MCF 10A (cell line): ENCODE measurements around the gene SLC6A2. TPM values are rescaled to one million over a fixed set of nuclear protein-coding genes. Genes with fewer than 3 reads are reported as not detected.

Experiments
- BruUV-seq: library from RNA; stranded (reverse); fragments of 400-500 nt; replicated peaks from 2 replicates; lab custom pipeline; 2021; lab: Mats Ljungman, UMichigan
- CTCF ChIA-PET: fragments of 300-600 bp; sonication (Branson Sonifier 250); formaldehyde crosslinking; extraction: SDS; loops from one replicate; lab custom pipeline; 2021; ENCODE audit warnings: antibody characterized with exemption, inconsistent platforms; lab: Yijun Ruan, JAX
- POLR2A ChIA-PET: fragments of 300-600, 350-650 bp; sonication (Branson Sonifier 250); formaldehyde crosslinking; extraction: SDS; loops from one replicate; lab custom pipeline; 2020; ENCODE audit warnings: antibody characterized with exemption, inconsistent platforms; lab: Yijun Ruan, JAX
- DNase-seq: peaks from one replicate; pipeline ENCODE4 v3.0.0-alpha.2; 2018; ENCODE audit not compliant: unreplicated experiment
- H3K27ac Mint-ChIP-seq: one replicate; pipeline ENCODE4 v1.8.0; 2022; ENCODE audit warnings: mild to moderate bottlenecking, low read depth, mixed read lengths; ENCODE audit not compliant: unreplicated experiment
- H3K27me3 Mint-ChIP-seq: one replicate; pipeline ENCODE4 v1.8.0; 2022; ENCODE audit warnings: mixed read lengths; ENCODE audit not compliant: insufficient read depth, unreplicated experiment
- H3K36me3 Mint-ChIP-seq: one replicate; pipeline ENCODE4 v1.8.0; 2022; ENCODE audit warnings: mild to moderate bottlenecking, moderate library complexity, mixed read lengths; ENCODE audit not compliant: insufficient read depth, unreplicated experiment
- H3K4me1 Mint-ChIP-seq: one replicate; pipeline ENCODE4 v1.8.0; 2022; ENCODE audit warnings: mixed read lengths; ENCODE audit not compliant: insufficient read depth, unreplicated experiment
- H3K4me3 Mint-ChIP-seq: one replicate; pipeline ENCODE4 v1.8.0; 2022; ENCODE audit warnings: mild to moderate bottlenecking, moderate library complexity, mixed read lengths; ENCODE audit not compliant: unreplicated experiment
- H3K9me3 Mint-ChIP-seq: one replicate; pipeline ENCODE4 v1.8.0; 2022; ENCODE audit warnings: mixed read lengths; ENCODE audit not compliant: unreplicated experiment
- intact Hi-C: fragments of 100-400 bp; cut with micrococcal nuclease; formaldehyde crosslinking; loops from 2 replicates; pipeline ENCODE4 v1.14.1; 2022
- total RNA-seq: library from RNA; stranded (reverse); gene quantifications from 2 replicates; pipeline ENCODE4 v1.2.3, GENCODE V29; 2022
- TF ChIP-seq, protein P1 (sequence below): fragments of 200-600 bp; IDR thresholded peaks from one replicate; pipeline ENCODE4 v1.8.0; 2022; ENCODE audit warnings: antibody characterized with exemption, mild to moderate bottlenecking; ENCODE audit not compliant: unreplicated experiment

Gene SLC6A2
- total RNA-seq, 1 experiment from 2014 or later = not detected

DNA sequence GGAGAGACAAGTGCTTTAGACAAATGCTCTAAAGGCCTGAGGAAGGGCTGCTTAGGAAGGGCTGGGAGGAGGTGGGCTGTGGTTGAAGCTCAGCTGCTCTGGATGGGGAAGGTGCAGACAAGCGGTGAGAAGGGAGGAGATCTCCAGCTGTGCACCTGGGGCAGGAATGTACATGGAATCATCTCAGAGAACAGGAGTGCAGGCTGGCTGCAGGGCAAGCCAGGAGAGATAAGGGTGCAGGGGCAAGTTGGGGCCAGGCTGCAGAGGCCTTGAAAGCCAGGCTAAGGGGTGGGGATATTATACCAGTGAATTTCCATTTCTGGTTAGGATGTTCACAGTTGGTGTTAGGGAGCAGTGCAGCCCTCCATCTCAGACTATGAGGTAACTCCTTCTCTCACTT lies 4.2 kb downstream of the SLC6A2 start:
- Mint-ChIP-seq H3K36me3 (no peaks in the 10 kb centered on the region), H3K4me3 (no peak overlapping the region), H3K9me3 (no peaks in the 10 kb centered on the region), H3K27ac (no peak overlapping the region), H3K4me1 (peaks cover 7% of the 10 kb centered on the region), H3K27me3 (no peaks in the 10 kb centered on the region)
- no TSS peak for BruUV-seq
- TF ChIP-seq, protein P1, sequence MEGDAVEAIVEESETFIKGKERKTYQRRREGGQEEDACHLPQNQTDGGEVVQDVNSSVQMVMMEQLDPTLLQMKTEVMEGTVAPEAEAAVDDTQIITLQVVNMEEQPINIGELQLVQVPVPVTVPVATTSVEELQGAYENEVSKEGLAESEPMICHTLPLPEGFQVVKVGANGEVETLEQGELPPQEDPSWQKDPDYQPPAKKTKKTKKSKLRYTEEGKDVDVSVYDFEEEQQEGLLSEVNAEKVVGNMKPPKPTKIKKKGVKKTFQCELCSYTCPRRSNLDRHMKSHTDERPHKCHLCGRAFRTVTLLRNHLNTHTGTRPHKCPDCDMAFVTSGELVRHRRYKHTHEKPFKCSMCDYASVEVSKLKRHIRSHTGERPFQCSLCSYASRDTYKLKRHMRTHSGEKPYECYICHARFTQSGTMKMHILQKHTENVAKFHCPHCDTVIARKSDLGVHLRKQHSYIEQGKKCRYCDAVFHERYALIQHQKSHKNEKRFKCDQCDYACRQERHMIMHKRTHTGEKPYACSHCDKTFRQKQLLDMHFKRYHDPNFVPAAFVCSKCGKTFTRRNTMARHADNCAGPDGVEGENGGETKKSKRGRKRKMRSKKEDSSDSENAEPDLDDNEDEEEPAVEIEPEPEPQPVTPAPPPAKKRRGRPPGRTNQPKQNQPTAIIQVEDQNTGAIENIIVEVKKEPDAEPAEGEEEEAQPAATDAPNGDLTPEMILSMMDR = no peak
- CTCF ChIA-PET = no interaction called here
- intact Hi-C loops = no loop called here
- no peak for DNase-seq
- POLR2A ChIA-PET = no interaction called here

DNA sequence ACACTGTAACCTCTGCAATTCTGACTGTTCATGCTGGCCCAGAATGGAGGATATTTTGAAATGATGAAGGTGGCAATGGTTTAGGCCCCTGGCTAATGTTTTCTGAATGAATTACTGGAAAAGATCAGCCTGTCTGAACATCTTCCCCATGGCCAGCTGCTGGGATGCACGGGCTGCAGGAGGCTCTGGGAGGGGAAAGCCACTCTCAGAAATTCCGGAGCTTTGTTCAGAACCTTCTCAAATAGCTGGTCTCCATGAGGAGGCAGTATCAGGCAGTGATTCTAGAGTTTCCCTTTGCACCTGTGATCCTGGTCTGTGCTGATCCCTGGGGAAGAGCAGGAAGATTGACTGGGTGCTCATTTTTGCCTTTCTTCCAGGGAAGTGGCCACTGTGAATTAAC lies 5.0 kb downstream of the SLC6A2 start:
- no peak for DNase-seq
- TF ChIP-seq, protein P1 = no peak
- Mint-ChIP-seq H3K4me1 (peaks cover 7% of the 10 kb centered on the region), H3K27me3 (no peaks in the 10 kb centered on the region), H3K27ac (no peak overlapping the region), H3K9me3 (no peaks in the 10 kb centered on the region), H3K36me3 (no peaks in the 10 kb centered on the region), H3K4me3 (no peak overlapping the region)
- POLR2A ChIA-PET = interaction anchor here (0.7 kb wide), 1 partner anchor 132 kb away, joined by 3 read pairs; no protein-coding TSS in a partner anchor
- CTCF ChIA-PET = interaction anchor here (0.9 to 1.2 kb wide), 3 partner anchors 44 to 158 kb away, joined by 3 to 5 read pairs (median 4); no protein-coding TSS in a partner anchor
- BruUV-seq = no TSS peak
- intact Hi-C loops = no loop called here

DNA sequence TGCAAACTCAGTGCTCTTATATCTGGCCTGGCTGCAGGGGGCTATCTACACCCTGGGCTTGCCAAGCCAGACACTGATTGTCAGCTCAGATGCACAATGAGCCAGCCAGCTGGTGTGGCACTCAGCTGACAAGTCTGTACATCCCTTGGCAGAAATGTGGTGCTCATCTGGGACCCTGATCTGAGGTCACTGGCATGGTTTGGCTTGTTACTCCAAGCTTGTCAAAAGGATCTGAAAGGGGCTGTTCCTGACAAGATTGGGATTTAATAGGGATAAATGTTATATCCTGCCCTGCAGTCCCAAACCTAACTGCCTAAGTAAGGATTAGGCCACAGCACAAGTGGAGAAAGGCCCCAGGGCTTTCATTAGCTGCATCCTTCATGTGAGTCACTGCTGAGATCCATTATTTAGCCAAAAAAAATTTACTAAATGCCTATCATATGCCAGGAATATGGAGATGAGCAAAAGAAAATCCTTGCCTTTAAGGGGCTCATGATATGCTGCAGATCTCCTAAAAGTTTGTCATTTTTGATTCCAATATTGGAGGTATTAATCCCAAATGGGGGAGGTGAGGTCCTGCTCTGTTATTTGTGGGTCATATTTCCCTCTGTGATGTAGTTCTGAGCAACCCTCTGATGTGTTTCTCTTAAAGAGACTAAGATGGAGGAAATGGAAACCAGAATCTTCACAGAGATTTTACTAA lies 6.3 kb downstream of the SLC6A2 start:
- peak overlapping the region; percentile 19 for H3K27ac Mint-ChIP-seq
- peak; percentile 53 for DNase-seq
- no peaks in the 10 kb centered on the region for H3K36me3 Mint-ChIP-seq
- no peak overlapping the region for H3K4me3 Mint-ChIP-seq
- POLR2A ChIA-PET = interaction anchor here (1.1 to 1.4 kb wide), 2 partner anchors 13 to 95 kb away, joined by 3 to 4 read pairs; partner anchors contain the start of gene CAPNS2
- H3K27me3 Mint-ChIP-seq = no peaks in the 10 kb centered on the region
- H3K4me1 Mint-ChIP-seq = peaks cover 7% of the 10 kb centered on the region
- BruUV-seq = no TSS peak
- no peaks in the 10 kb centered on the region for H3K9me3 Mint-ChIP-seq
- intact Hi-C loops = no loop called here
- CTCF ChIA-PET = interaction anchor here (0.8 to 1.0 kb wide), 4 partner anchors 18 to 197 kb away, joined by 3 to 4 read pairs (median 4); no protein-coding TSS in a partner anchor
- TF ChIP-seq, protein P1 = no peak

DNA sequence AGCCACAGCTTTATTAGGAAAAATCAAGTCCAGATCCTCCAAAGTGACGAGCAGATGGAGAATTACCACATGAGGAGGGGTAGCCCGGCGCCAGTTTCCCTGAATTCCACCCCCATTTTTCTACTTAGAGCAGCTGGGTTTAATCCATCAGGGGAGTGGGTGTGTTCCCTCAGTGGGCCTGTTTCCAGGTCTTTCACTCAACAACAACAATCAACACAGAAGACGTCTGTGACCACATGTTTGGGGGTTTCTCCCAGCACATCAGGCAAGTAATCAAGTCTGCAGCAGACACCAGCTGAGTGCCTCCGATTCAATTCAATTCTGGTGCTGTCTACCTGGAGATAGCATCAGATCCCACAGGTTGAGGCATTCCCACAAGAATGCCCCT lies 6.8 kb downstream of the SLC6A2 start:
- TF ChIP-seq, protein P1 = no peak
- no peak for DNase-seq
- no peak overlapping the region for H3K4me3 Mint-ChIP-seq
- peak overlapping the region; percentile 19 for H3K27ac Mint-ChIP-seq
- intact Hi-C loops = no loop called here
- H3K36me3 Mint-ChIP-seq = no peaks in the 10 kb centered on the region
- ChIA-PET POLR2A (interaction anchor here (1.1 to 1.4 kb wide), 2 partner anchors 14 to 96 kb away, joined by 3 to 4 read pairs; partner anchors contain the start of gene CAPNS2), CTCF (interaction anchor here (1.0 kb wide), 1 partner anchor 193 kb away, joined by 3 read pairs; no protein-coding TSS in a partner anchor)
- BruUV-seq = no TSS peak
- no peaks in the 10 kb centered on the region for H3K9me3 Mint-ChIP-seq
- H3K27me3 Mint-ChIP-seq = no peaks in the 10 kb centered on the region
- peaks cover 7% of the 10 kb centered on the region for H3K4me1 Mint-ChIP-seq
